H9 (cell line): ENCODE data around the gene ATF5. TPM values are rescaled to one million over a fixed set of nuclear protein-coding genes. Genes with fewer than 3 reads are reported as not detected.
A peak's percentile ranks its signal among the peaks of the same experiment; 100 is the strongest.

ENCODE experiments used
- DNase-seq: peaks from one replicate; pipeline ENCODE4 v3.0.0-alpha.2; 2017
- H2AFZ ChIP-seq: one replicate; pipeline ENCODE4 v1.6.1; 2013; ENCODE audit warnings: mild to moderate bottlenecking, low read length, control low read depth, moderate library complexity
- H2AK5ac ChIP-seq: 2 replicates; pipeline ENCODE4 v1.6.1; 2013; ENCODE audit warnings: low read length, control low read depth, mixed read lengths; ENCODE audit not compliant: insufficient read length
- H2BK120ac ChIP-seq: one replicate; pipeline ENCODE4 v1.6.1; 2013; ENCODE audit warnings: low read depth, mild to moderate bottlenecking, low read length, control low read depth, inconsistent platforms; ENCODE audit not compliant: poor library complexity, severe bottlenecking
- H2BK12ac ChIP-seq: 2 replicates; pipeline ENCODE4 v1.6.1; 2013; ENCODE audit warnings: low read length, control low read depth, mixed read lengths, low read depth; ENCODE audit not compliant: insufficient read length
- H2BK15ac ChIP-seq: 2 replicates; pipeline ENCODE4 v1.6.1; 2013; ENCODE audit warnings: low read depth, low read length, control low read depth
- H2BK20ac ChIP-seq: one replicate; pipeline ENCODE4 v1.6.1; 2013; ENCODE audit warnings: low read depth, mild to moderate bottlenecking, low read length, control low read depth, inconsistent platforms; ENCODE audit not compliant: poor library complexity, severe bottlenecking
- H2BK5ac ChIP-seq: 2 replicates; pipeline ENCODE4 v1.6.1; 2013; ENCODE audit warnings: low read length, control low read depth, mixed read lengths; ENCODE audit not compliant: insufficient read length
- H3K14ac ChIP-seq: 2 replicates; pipeline ENCODE4 v1.6.1; 2013; ENCODE audit warnings: low read length, control low read depth; ENCODE audit not compliant: insufficient read depth
- H3K18ac ChIP-seq: 2 replicates; pipeline ENCODE4 v1.6.1; 2013; ENCODE audit warnings: low read depth, mild to moderate bottlenecking, mixed read lengths, low read length, control low read depth; ENCODE audit not compliant: insufficient read length
- H3K23ac ChIP-seq: 2 replicates; pipeline ENCODE4 v1.6.1; 2013; ENCODE audit warnings: low read length, control low read depth, mixed read lengths, low read depth; ENCODE audit not compliant: insufficient read length
- H3K23me2 ChIP-seq: 2 replicates; pipeline ENCODE4 v1.6.1; 2013; ENCODE audit warnings: low read depth, mild to moderate bottlenecking, mixed read lengths, low read length, control low read depth; ENCODE audit not compliant: insufficient read length, poor library complexity, severe bottlenecking
- H3K27ac ChIP-seq: 2 replicates; pipeline ENCODE4 v1.5.1; 2013; ENCODE audit warnings: low read length, control low read depth, mixed read lengths, low read depth; ENCODE audit not compliant: insufficient read length
- H3K27me3 ChIP-seq: 2 replicates; pipeline ENCODE4 v1.6.1; 2013; ENCODE audit warnings: low read length, control low read depth, inconsistent platforms; ENCODE audit not compliant: insufficient read depth
- H3K4ac ChIP-seq: 2 replicates; pipeline ENCODE4 v1.6.1; 2013; ENCODE audit warnings: low read depth, mild to moderate bottlenecking, control low read depth, inconsistent platforms, low read length, moderate library complexity
- H3K4me1 ChIP-seq: 2 replicates; pipeline ENCODE4 v1.6.1; 2013; ENCODE audit warnings: low read length, control low read depth, inconsistent platforms; ENCODE audit not compliant: insufficient read depth
- H3K4me2 ChIP-seq: 2 replicates; pipeline ENCODE4 v1.6.1; 2013; ENCODE audit warnings: low read length, control low read depth, mixed read lengths; ENCODE audit not compliant: insufficient read length, insufficient read depth
- H3K56ac ChIP-seq: 2 replicates; pipeline ENCODE4 v1.6.1; 2013; ENCODE audit warnings: low read depth, mild to moderate bottlenecking, mixed read lengths, low read length, control low read depth; ENCODE audit not compliant: insufficient read length
- H3K79me1 ChIP-seq: 2 replicates; pipeline ENCODE4 v1.6.1; 2013; ENCODE audit warnings: low read depth, mild to moderate bottlenecking, moderate library complexity, low read length, control low read depth, inconsistent platforms; ENCODE audit not compliant: insufficient read depth, poor library complexity, severe bottlenecking
- H3K79me2 ChIP-seq: 2 replicates; pipeline ENCODE4 v1.6.1; 2013; ENCODE audit warnings: low read length, control low read depth, inconsistent platforms; ENCODE audit not compliant: insufficient read depth
- H3K9ac ChIP-seq: 2 replicates; pipeline ENCODE4 v1.6.1; 2013; ENCODE audit warnings: low read length, control low read depth, mixed read lengths; ENCODE audit not compliant: insufficient read length; ENCODE audit errors: extremely low read depth
- H3K9me3 ChIP-seq: one replicate; pipeline ENCODE4 v1.6.1; 2013; ENCODE audit warnings: low read depth, low read length, inconsistent platforms; ENCODE audit not compliant: control insufficient read depth
- H3T11ph ChIP-seq: one replicate; pipeline ENCODE4 v1.6.1; 2013; ENCODE audit warnings: mild to moderate bottlenecking, low read length, control low read depth, inconsistent platforms
- H4K20me1 ChIP-seq: one replicate; pipeline ENCODE4 v1.6.1; 2013; ENCODE audit not compliant: control insufficient read depth, insufficient read length, insufficient read depth
- H4K5ac ChIP-seq: 2 replicates; pipeline ENCODE4 v1.6.1; 2013; ENCODE audit warnings: low read depth, mild to moderate bottlenecking, mixed read lengths, low read length, control low read depth; ENCODE audit not compliant: insufficient read length
- H4K8ac ChIP-seq: replicated peaks from 2 replicates; pipeline ENCODE4 v1.6.1; 2013; ENCODE audit warnings: low read length, control low read depth, mixed read lengths, low read depth; ENCODE audit not compliant: insufficient read length
- H4K91ac ChIP-seq: 2 replicates; pipeline ENCODE4 v1.6.1; 2013; ENCODE audit warnings: low read depth, mild to moderate bottlenecking, moderate library complexity, mixed read lengths, low read length, control low read depth; ENCODE audit not compliant: insufficient read length
- H3K27ac Mint-ChIP-seq, 3 experiments: 2 replicates in 2 of 3; 3 replicates in 1 of 3; pipeline ENCODE4 v1.8.0; 2020 to 2021; ENCODE audit warnings: mixed read lengths in 3 of 3, mild to moderate bottlenecking in 1 of 3, moderate library complexity in 1 of 3
- H3K27me3 Mint-ChIP-seq: 2 replicates; pipeline ENCODE4 v1.8.0; 2021; ENCODE audit warnings: low read depth, mild to moderate bottlenecking, moderate library complexity, mixed read lengths
- H3K36me3 Mint-ChIP-seq, 3 experiments: 2 replicates in 2 of 3; 3 replicates in 1 of 3; pipeline ENCODE4 v1.8.0; 2020 to 2021; ENCODE audit warnings: low read depth in 3 of 3, mixed read lengths in 3 of 3; ENCODE audit not compliant: insufficient read depth in 1 of 3
- H3K4me1 Mint-ChIP-seq, 2 experiments: 2 replicates each; pipeline ENCODE4 v1.8.0; 2020; ENCODE audit warnings: mixed read lengths in 2 of 2
- H3K4me3 Mint-ChIP-seq, 2 experiments: 2 replicates in 1 of 2; 3 replicates in 1 of 2; pipeline ENCODE4 v1.8.0; 2020 to 2021; ENCODE audit warnings: mild to moderate bottlenecking in 2 of 2, mixed read lengths in 2 of 2, moderate library complexity in 1 of 2
- H3K9me3 Mint-ChIP-seq, 2 experiments: 2 replicates in 1 of 2; 3 replicates in 1 of 2; pipeline ENCODE4 v1.8.0; 2020; ENCODE audit warnings: mild to moderate bottlenecking in 2 of 2, mixed read lengths in 2 of 2, moderate library complexity in 1 of 2
- CTCF ChIP-seq: fragments of 200-600 bp; sonication (generic); conservative IDR thresholded peaks from 3 replicates; pipeline ENCODE4 v1.8.0; 2021; ENCODE audit warnings: antibody characterized with exemption, mild to moderate bottlenecking
- WGBS: extraction: QIAGEN DNeasy Blood & Tissue Kit; methylation state at CpG from one replicate; pipeline ENCODE4 v1.1.7; 2013; ENCODE audit warnings: missing lambda C conversion rate, low lambda C conversion rate, mixed read lengths; ENCODE audit not compliant: insufficient read length; ENCODE audit errors: extremely low coverage; 5-methylcytosine and 5-hydroxymethylcytosine counted together
- total RNA-seq: library from RNA; stranded (reverse); gene quantifications from 2 replicates; pipeline ENCODE4 v1.2.1, GENCODE V29; 2021

The ATF5 gene
- total RNA-seq, 1 experiment from 2014 or later: 18.5 TPM

- no peak overlapping the region for H2AK5ac ChIP-seq
- no peaks in the 10 kb centered on the region for H3K9me3 ChIP-seq
- peaks cover 19 to 28% of the 10 kb centered on the region in 2 experiments for H3K4me1 Mint-ChIP-seq
- H3K27ac ChIP-seq: no peak overlapping the region
- no peaks in the 10 kb centered on the region for H3K27me3 ChIP-seq
- no peak overlapping the region for H2BK15ac ChIP-seq
- TF ChIP-seq CTCF: no peak
- peak overlapping the region in 1 of 3 experiments; percentile 76; a peak in 1 of 7 replicates for H3K27ac Mint-ChIP-seq
- H3K56ac ChIP-seq: no peak overlapping the region
- H3T11ph ChIP-seq: no peak overlapping the region
- H3K36me3 Mint-ChIP-seq: peaks cover 42 to 73% (median 65%) of the 10 kb centered on the region in 3 experiments
- H4K20me1 ChIP-seq: no peaks in the 10 kb centered on the region
- H3K18ac ChIP-seq: no peak overlapping the region
- H3K79me2 ChIP-seq: no peaks in the 10 kb centered on the region; the same call in 1 of the 2 replicates
- no peak overlapping the region for H3K4me3 Mint-ChIP-seq
- H2AFZ ChIP-seq: no peak overlapping the region
- no peak overlapping the region for H2BK120ac ChIP-seq
- H3K4ac ChIP-seq: no peak overlapping the region
- H4K8ac ChIP-seq: no peak overlapping the region
- no peak overlapping the region for H3K14ac ChIP-seq
- H3K23ac ChIP-seq: no peak overlapping the region
- H3K9ac ChIP-seq: no peak overlapping the region
- H3K27me3 Mint-ChIP-seq: peaks cover 5% of the 10 kb centered on the region; the same call in 1 of the 2 replicates
- no peak overlapping the region for H2BK5ac ChIP-seq
- H2BK20ac ChIP-seq: no peak overlapping the region
- H2BK12ac ChIP-seq: no peak overlapping the region
- no peak for DNase-seq
- H3K4me1 ChIP-seq: no peaks in the 10 kb centered on the region; the same call in 1 of the 2 replicates
- no peak overlapping the region for H4K91ac ChIP-seq
- H3K4me2 ChIP-seq: no peak overlapping the region
- WGBS: no CpG with 5 or more reads among the region's 37 CpGs
- H4K5ac ChIP-seq: no peak overlapping the region
- no peaks in the 10 kb centered on the region for H3K23me2 ChIP-seq
- H3K9me3 Mint-ChIP-seq: no peaks in the 10 kb centered on the region
- H3K79me1 ChIP-seq: no peaks in the 10 kb centered on the region
These were observed 20.3 kb upstream of the ATF5 start for GRCh38 chr19:49908480-49909420.
